Endothelial cell of umbilical vein (primary cell): Measurements from ENCODE around the gene MROH8. TPM values are rescaled to one million over a fixed set of nuclear protein-coding genes. Genes with fewer than 3 reads are reported as not detected.
"Not testable (repeated sequence)": the region's sequence is repeated elsewhere in the genome, so short reads cannot be mapped to it uniquely, and the experiment has no call there.

Experiments
- BruUV-seq: library from RNA; stranded (reverse); fragments of 400-500 nt; replicated peaks from 2 replicates; lab custom pipeline; 2021; lab: Mats Ljungman, UMichigan
- CTCF ChIA-PET: fragments of 300-600, 350-600 bp; sonication (Branson Sonifier 250); formaldehyde crosslinking; loops from one replicate; lab custom pipeline; 2021; ENCODE audit warnings: antibody characterized with exemption, inconsistent platforms; lab: Charles Lee
- POLR2A ChIA-PET: fragments of 300-600, 350-600 bp; sonication (Branson Sonifier 250); formaldehyde crosslinking; loops from one replicate; lab custom pipeline; 2021; ENCODE audit warnings: antibody characterized with exemption, inconsistent platforms; lab: Charles Lee
- DNase-seq: peaks from one replicate; pipeline ENCODE4 v3.0.0-alpha.2; 2011; ENCODE audit warnings: low read depth, low spot score
- FAIRE-seq: peaks from 2 replicates; lab custom pipeline; 2011; peaks lifted over from hg19 to GRCh38; lab: Jason Lieb, UNC
- H2AFZ ChIP-seq: 2 replicates; pipeline ENCODE4 v1.6.0; 2012; ENCODE audit warnings: low read depth, low read length, control low read depth, inconsistent platforms
- H3K27ac ChIP-seq: 2 replicates; pipeline ENCODE4 v1.5.1; 2011; ENCODE audit warnings: low read depth, mild to moderate bottlenecking, control low read depth, low read length, moderate library complexity; ENCODE audit not compliant: insufficient read depth
- H3K27me3 ChIP-seq, 2 experiments: 2 replicates each; pipeline versions ENCODE4 v1.6.0 to v1.6.1; 2011; ENCODE audit warnings: low read length in 2 of 2, mixed read lengths in 1 of 2; ENCODE audit not compliant: control insufficient read depth in 2 of 2, insufficient read depth in 2 of 2
- H3K36me3 ChIP-seq, 2 experiments: 2 replicates in 1 of 2; 3 replicates in 1 of 2; pipeline ENCODE4 v1.5.1; 2011; ENCODE audit warnings: low read length in 2 of 2, mild to moderate bottlenecking in 1 of 2, moderate library complexity in 1 of 2; ENCODE audit not compliant: control insufficient read depth in 2 of 2, insufficient read depth in 2 of 2; ENCODE audit errors: extremely low read depth in 1 of 2
- H3K4me1 ChIP-seq: 3 replicates; pipeline ENCODE4 v1.5.1; 2011; ENCODE audit warnings: mild to moderate bottlenecking, low read length; ENCODE audit not compliant: control insufficient read depth, insufficient read depth; ENCODE audit errors: extremely low read depth
- H3K4me2 ChIP-seq: 2 replicates; pipeline ENCODE4 v1.6.1; 2011; ENCODE audit warnings: low read length, control low read depth, mixed read lengths; ENCODE audit not compliant: insufficient read depth
- H3K4me3 ChIP-seq, 3 experiments: fragments of 200-600 bp in 1 of 3; sonication (generic), shearing (Covaris generic) in 1 of 3; replicated peaks in 1 of 3; 2 replicates each; pipeline ENCODE4 v1.5.1; 2011 to 2016; ENCODE audit warnings: control low read depth in 3 of 3, low read length in 3 of 3, mild to moderate bottlenecking in 2 of 3, inconsistent platforms in 1 of 3, low read depth in 1 of 3, moderate library complexity in 1 of 3; ENCODE audit not compliant: insufficient read depth in 1 of 3
- H3K79me2 ChIP-seq: 2 replicates; pipeline ENCODE4 v1.6.0; 2012; ENCODE audit warnings: low read length, inconsistent platforms; ENCODE audit not compliant: control insufficient read depth, insufficient read depth
- H3K9ac ChIP-seq: replicated peaks from 2 replicates; pipeline ENCODE3; 2011; ENCODE audit warnings: low read length, control low read depth; ENCODE audit not compliant: insufficient read depth; ENCODE audit errors: extremely low read depth
- H3K9me1 ChIP-seq: replicated peaks from 3 replicates; pipeline ENCODE4 v1.6.0; 2011; ENCODE audit warnings: mild to moderate bottlenecking, low read length; ENCODE audit not compliant: control insufficient read depth, insufficient read depth; ENCODE audit errors: extremely low read depth
- H3K9me3 ChIP-seq: replicated peaks from 2 replicates; pipeline ENCODE4 v1.5.1; 2012; ENCODE audit warnings: low read length, inconsistent platforms; ENCODE audit not compliant: control insufficient read depth, insufficient read depth
- H4K20me1 ChIP-seq: replicated peaks from 2 replicates; pipeline ENCODE3; 2011; ENCODE audit warnings: mild to moderate bottlenecking, low read length; ENCODE audit not compliant: control insufficient read depth, insufficient read depth; ENCODE audit errors: extremely low read depth
- EZH2 ChIP-seq: IDR thresholded peaks from 2 replicates; pipeline ENCODE4 v1.6.1; 2012; ENCODE audit warnings: borderline replicate concordance, low read depth, mild to moderate bottlenecking, moderate library complexity, low read length, inconsistent platforms; ENCODE audit not compliant: severe bottlenecking
- FOS ChIP-seq: IDR thresholded peaks from 2 replicates; pipeline ENCODE4 v1.6.1; 2011; ENCODE audit warnings: mild to moderate bottlenecking, low read length, moderate library complexity, borderline replicate concordance; ENCODE audit not compliant: insufficient read depth
- GATA2 ChIP-seq: IDR thresholded peaks from 2 replicates; pipeline ENCODE4 v1.7.0; 2011; ENCODE audit warnings: low read depth, mild to moderate bottlenecking, moderate library complexity, mixed read lengths, low read length; ENCODE audit not compliant: insufficient read length, insufficient read depth
- JUN ChIP-seq: IDR thresholded peaks from 2 replicates; pipeline ENCODE4 v1.6.1; 2011; ENCODE audit warnings: borderline replicate concordance, low read depth; ENCODE audit not compliant: insufficient read length, insufficient read depth
- MAX ChIP-seq: IDR thresholded peaks from 2 replicates; pipeline ENCODE4 v1.6.1; 2011; ENCODE audit not compliant: insufficient read depth, insufficient read length
- MYC ChIP-seq: IDR thresholded peaks from one replicate; pipeline ENCODE4 v1.6.1; 2011; ENCODE audit warnings: mild to moderate bottlenecking, low read depth, low read length
- POLR2A ChIP-seq: IDR thresholded peaks from 2 replicates; pipeline ENCODE4 v1.6.1; 2012; ENCODE audit warnings: low read depth, mild to moderate bottlenecking, control low read depth, low read length
- POLR2AphosphoS5 ChIP-seq: IDR thresholded peaks from 2 replicates; pipeline ENCODE4 v1.6.1; 2012; ENCODE audit warnings: low read depth, mild to moderate bottlenecking, control low read depth, low read length, moderate library complexity; ENCODE audit not compliant: insufficient read depth
- dilution Hi-C: fragments of 300-500 bp; cut with MboI; formaldehyde crosslinking; loops from one replicate; pipeline ENCODE4 v1.15.0; 2019; ENCODE audit warnings: low sequenced_read_pairs; ENCODE audit not compliant: extremely low pct_ligation_motif_present
- intact Hi-C: fragments of 100-400 bp; cut with micrococcal nuclease; formaldehyde crosslinking; loops from one replicate; pipeline ENCODE4 v1.10.0; 2022
- polyA plus RNA-seq, 4 experiments: library from polyadenylated mRNA; depleted of rRNA in 3 of 4; stranded (reverse) in 3 of 4; unstranded in 1 of 4; fragments of >200 nt; gene quantifications; 2 replicates each; pipeline versions ENCODE4 v1.2.1 to v1.2.3, GENCODE V29; 2011 to 2012; ENCODE audit warnings: missing spikeins in 1 of 4
- total RNA-seq: library from RNA; stranded (reverse); gene quantifications from 2 replicates; pipeline ENCODE4 v1.2.3, GENCODE V29; 2021
- TF ChIP-seq, protein P1 (sequence below), 2 donors: IDR thresholded peaks; 1 replicate in 1 of 2; 2 replicates in 1 of 2; pipeline ENCODE4 v1.5.1; 2011; ENCODE audit warnings: low read length in 2 of 2, mild to moderate bottlenecking in 2 of 2, moderate library complexity in 2 of 2, control low read depth in 1 of 2, inconsistent platforms in 1 of 2, low read depth in 1 of 2; ENCODE audit not compliant: insufficient read depth in 1 of 2; ENCODE audit errors: extremely low read depth in 1 of 2

MROH8 gene
- total and polyA plus RNA-seq, 2 donors (not counting 3 experiments of a cell fraction or from before 2014, with no cell fraction given), result 1.3 to 1.5 TPM

DNA sequence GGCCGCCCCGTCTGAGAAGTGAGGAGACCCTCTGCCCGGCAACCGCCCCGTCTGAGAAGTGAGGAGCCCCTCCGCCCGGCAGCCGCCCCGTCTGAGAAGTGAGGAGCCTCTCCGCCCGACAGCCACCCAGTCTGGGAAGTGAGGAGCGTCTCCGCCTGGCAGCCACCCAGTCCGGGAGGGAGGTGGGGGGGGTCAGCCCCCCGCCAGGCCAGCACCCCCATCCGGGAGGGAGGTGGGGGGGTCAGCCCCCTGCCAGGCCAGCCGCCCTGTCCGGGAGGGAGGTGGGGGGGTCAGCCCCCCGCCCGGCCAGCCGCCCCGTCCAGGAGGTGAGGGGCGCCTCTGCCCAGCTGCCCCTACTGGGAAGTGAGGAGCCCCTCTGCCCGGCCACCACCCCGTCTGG, 109.8 kb downstream of the MROH8 start:
- H3K4me2 ChIP-seq, H3K27me3 ChIP-seq, H3K4me3 ChIP-seq, H3K36me3 ChIP-seq, H3K9ac ChIP-seq, BruUV-seq, CTCF ChIA-PET, DNase-seq, H2AFZ ChIP-seq, POLR2A ChIA-PET, H4K20me1 ChIP-seq, FAIRE-seq, intact Hi-C loops, H3K27ac ChIP-seq, H3K9me1 ChIP-seq, H3K9me3 ChIP-seq, H3K4me1 ChIP-seq, dilution Hi-C loops: not testable (repeated sequence)
- peaks cover 10% of the 10 kb centered on the region for H3K79me2 ChIP-seq

GRCh38 chr20:37066168-37066567, 113.2 kb downstream of the MROH8 start:
- Histone ChIP-seq H3K4me3 (no peak overlapping the region), H3K4me2 (no peak overlapping the region), H3K36me3 (peaks cover 0 to 14% of the 10 kb centered on the region in 2 experiments), H3K79me2 (peaks cover 2% of the 10 kb centered on the region), H3K4me1 (no peaks in the 10 kb centered on the region), H3K27me3 (no peaks in the 10 kb centered on the region), H3K9ac (no peak overlapping the region), H3K9me1 (no peaks in the 10 kb centered on the region), H4K20me1 (no peaks in the 10 kb centered on the region), H3K9me3 (no peaks in the 10 kb centered on the region), H3K27ac (no peak overlapping the region), H2AFZ (no peak overlapping the region)
- TF ChIP-seq EZH2 (no peak), MAX (no peak), MYC (no peak), POLR2A (no peak), JUN (no peak), GATA2 (no peak), POLR2AphosphoS5 (no peak), FOS (no peak)
- TF ChIP-seq, protein P1, sequence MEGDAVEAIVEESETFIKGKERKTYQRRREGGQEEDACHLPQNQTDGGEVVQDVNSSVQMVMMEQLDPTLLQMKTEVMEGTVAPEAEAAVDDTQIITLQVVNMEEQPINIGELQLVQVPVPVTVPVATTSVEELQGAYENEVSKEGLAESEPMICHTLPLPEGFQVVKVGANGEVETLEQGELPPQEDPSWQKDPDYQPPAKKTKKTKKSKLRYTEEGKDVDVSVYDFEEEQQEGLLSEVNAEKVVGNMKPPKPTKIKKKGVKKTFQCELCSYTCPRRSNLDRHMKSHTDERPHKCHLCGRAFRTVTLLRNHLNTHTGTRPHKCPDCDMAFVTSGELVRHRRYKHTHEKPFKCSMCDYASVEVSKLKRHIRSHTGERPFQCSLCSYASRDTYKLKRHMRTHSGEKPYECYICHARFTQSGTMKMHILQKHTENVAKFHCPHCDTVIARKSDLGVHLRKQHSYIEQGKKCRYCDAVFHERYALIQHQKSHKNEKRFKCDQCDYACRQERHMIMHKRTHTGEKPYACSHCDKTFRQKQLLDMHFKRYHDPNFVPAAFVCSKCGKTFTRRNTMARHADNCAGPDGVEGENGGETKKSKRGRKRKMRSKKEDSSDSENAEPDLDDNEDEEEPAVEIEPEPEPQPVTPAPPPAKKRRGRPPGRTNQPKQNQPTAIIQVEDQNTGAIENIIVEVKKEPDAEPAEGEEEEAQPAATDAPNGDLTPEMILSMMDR (IDR thresholded peaks at IDR 0.05; ENCODE audit: extremely low read depth in 1 of 2, insufficient read depth in 1 of 2, low read depth in 1 of 2, low read length in 2 of 2), result no peak
- intact Hi-C loops (no loop called here), dilution Hi-C loops (no loop called here)
- no peak for DNase-seq
- POLR2A ChIA-PET, result no interaction called here
- CTCF ChIA-PET, result no interaction called here
- no peak for FAIRE-seq
- no TSS peak for BruUV-seq
